HepG2 (cell line): ENCODE data around the gene KIAA0930.

Experiments used
- ADNP ChIP-seq: sonication (generic); formaldehyde crosslinking; IDR thresholded peaks from 2 replicates; pipeline ENCODE4 v1.4.0; 2020; ENCODE audit warnings: missing genetic modification reagents
- CBFB ChIP-seq: sonication (generic); formaldehyde crosslinking; IDR thresholded peaks from 2 replicates; pipeline ENCODE4 v1.4.0; 2020; ENCODE audit warnings: missing genetic modification reagents
- CREB1 ChIP-seq, 2 experiments: fragments of 450-650 bp in 1 of 2; IDR thresholded peaks; 2 replicates each; pipeline ENCODE4 v1.6.1; 2016 to 2017; ENCODE audit warnings: control low read depth in 1 of 2, mild to moderate bottlenecking in 1 of 2, missing compliant biosample characterization in 1 of 2, missing genetic modification characterization in 1 of 2
- CTCF ChIP-seq: sonication (generic); formaldehyde crosslinking; IDR thresholded peaks from 2 replicates; pipeline ENCODE4 v1.5.0; 2020; ENCODE audit warnings: mild to moderate bottlenecking, missing genetic modification reagents, moderate library complexity
- FOXA1 ChIP-seq, 2 experiments: fragments of 450-650 bp in 1 of 2; sonication (generic) in 1 of 2; formaldehyde crosslinking in 1 of 2; IDR thresholded peaks; 2 replicates each; pipeline versions ENCODE4 v1.4.0 to v1.6.1; 2016 to 2020; ENCODE audit warnings: missing genetic modification reagents in 1 of 2
- KLF6 ChIP-seq: IDR thresholded peaks from 2 replicates; pipeline ENCODE4 v1.8.0; 2016; ENCODE audit warnings: missing biosample characterization, missing genetic modification reagents
- MYC ChIP-seq: sonication (generic); formaldehyde crosslinking; IDR thresholded peaks from 2 replicates; pipeline ENCODE4 v1.9.0; 2021; ENCODE audit warnings: missing genetic modification reagents, borderline replicate concordance
- NR3C1 ChIP-seq: sonication (generic); formaldehyde crosslinking; IDR thresholded peaks from 2 replicates; pipeline ENCODE4 v1.4.0; 2020; ENCODE audit warnings: missing genetic modification reagents
- SP1 ChIP-seq, 2 experiments: fragments of 450-650 bp in 1 of 2; sonication (generic) in 1 of 2; formaldehyde crosslinking in 1 of 2; IDR thresholded peaks; 2 replicates each; pipeline versions ENCODE4 v1.4.0 to v1.6.1; 2016 to 2020; ENCODE audit warnings: missing genetic modification reagents in 1 of 2
- TCF7L2 ChIP-seq: IDR thresholded peaks from 2 replicates; pipeline ENCODE4 v1.6.1; 2011; ENCODE audit warnings: mild to moderate bottlenecking, low read depth, low read length, moderate library complexity

GRCh38 chr22:45233827-45234226 is 6.9 kb downstream of the KIAA0930 start:
- TF ChIP-seq FOXA1 (IDR thresholded peaks at IDR 0.05): no peak
- no peak for TF ChIP-seq FOXA1 (CRISPR knock-in tag; IDR thresholded peaks at IDR 0.05)
- TF ChIP-seq TCF7L2: no peak
- TF ChIP-seq CTCF: no peak
- no peak for TF ChIP-seq SP1 (IDR thresholded peaks at IDR 0.05)
- TF ChIP-seq SP1 (CRISPR knock-in tag; IDR thresholded peaks at IDR 0.05): no peak
- no peak for TF ChIP-seq MYC
- TF ChIP-seq CREB1 (IDR thresholded peaks at IDR 0.05): no peak
- no peak for TF ChIP-seq CREB1 (CRISPR knock-in tag; IDR thresholded peaks at IDR 0.05)
- no peak for TF ChIP-seq NR3C1 (CRISPR knock-in tag)
- TF ChIP-seq CBFB (CRISPR knock-in tag): no peak
- no peak for TF ChIP-seq KLF6
- TF ChIP-seq ADNP (CRISPR knock-in tag): no peak
